Ammon's horn (tissue), 1 donor: ENCODE data around the gene PRKG1.

Source experiments
- DNase-seq: peaks from one replicate; pipeline ENCODE4 v3.0.0-alpha.2; 2016; ENCODE audit warnings: low spot score

The PRKG1 gene

DNA sequence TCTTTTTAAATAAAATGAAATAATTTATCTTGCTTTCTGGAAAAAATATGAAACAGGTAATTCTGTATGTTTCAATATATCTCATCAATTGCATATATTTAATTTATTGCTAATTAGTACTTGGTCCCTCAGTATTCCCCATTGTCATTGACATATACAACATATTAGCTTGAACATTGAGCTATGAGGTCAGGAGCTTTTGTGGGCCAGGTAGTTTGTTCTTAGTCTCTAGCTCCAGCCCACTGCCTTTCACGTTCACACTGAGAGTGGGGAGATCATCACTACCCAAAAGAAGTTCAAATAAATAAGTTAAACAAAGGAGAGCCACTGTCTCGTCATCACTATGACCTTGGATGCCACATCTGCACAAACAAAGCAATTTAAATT lies 1185.1 kb downstream of the PRKG1 start:
- DNase-seq, result no peak

DNA sequence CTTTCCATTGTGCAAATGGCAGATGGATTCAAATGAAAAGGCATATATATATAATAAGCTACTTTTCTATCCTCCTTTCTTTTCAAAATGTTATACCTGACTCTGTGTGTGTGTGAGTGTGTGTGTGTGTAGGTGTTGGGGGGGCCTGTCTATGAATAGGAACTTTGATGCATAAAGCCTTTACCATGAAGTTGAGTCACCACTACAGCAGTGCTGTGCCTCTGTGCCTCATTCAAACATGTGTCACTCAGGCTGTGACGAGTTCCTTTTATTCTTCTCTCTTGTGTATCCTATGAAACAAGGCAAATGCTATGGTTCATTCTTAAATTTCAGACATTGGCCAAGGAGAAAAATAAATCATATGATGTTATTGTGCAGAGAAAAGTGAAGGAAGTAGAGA lies 1187.1 kb downstream of the PRKG1 start:
- no peak for DNase-seq

DNA sequence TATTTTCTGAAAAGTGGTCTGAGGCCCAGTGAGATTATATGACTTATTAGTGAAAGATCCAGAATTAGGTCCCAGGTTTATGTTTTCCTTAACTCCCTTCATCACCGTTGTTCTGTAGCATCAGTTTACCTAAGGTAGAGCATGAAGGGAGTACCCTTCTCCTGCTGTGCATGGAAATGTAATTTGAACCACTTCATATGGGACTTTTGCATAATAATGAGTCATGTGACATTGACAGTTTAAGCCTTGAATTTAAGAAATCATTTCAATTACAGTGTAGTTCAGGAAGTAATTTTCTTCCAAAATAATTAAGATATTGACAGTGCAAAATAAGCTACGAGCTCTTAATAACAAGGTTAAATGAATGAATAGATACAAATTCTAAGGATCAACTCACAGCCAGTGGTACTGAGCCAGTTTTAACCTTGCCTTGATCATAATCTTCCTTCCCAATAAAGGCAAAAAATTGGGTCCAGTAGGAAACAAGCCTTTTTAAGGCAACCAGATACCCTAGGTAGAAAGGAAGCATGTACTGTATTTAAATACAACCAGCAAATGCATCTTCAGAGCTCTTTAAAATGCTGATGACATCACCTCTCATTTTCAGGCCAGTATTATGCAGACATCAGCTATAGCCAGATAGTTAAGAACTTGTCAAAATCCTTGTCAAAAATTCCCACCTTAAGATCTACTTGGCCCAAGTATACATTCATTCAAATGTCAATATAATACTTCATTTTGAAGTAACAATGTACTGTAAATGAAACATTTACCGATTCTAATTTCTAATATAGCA lies 1191.0 kb downstream of the PRKG1 start:
- no peak for DNase-seq

DNA sequence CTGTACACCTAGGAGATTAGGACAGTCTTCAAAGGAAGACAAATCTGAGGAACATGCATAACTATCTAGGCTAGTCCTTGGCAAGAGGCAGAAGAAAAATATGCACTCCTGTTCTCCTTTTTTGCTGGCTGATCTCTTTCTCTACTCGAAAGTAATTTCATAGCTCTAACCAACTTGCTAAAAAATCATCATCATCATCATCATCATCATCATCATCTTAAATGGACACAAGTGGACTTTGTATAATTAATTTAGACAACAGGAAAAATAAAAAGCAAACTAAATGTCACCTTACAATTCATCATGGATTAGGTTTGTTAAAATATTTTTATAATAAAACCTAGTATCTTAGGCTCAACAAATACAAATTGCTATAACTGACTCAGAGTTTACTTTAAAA lies 1192.6 kb downstream of the PRKG1 start:
- DNase-seq, result no peak

DNA sequence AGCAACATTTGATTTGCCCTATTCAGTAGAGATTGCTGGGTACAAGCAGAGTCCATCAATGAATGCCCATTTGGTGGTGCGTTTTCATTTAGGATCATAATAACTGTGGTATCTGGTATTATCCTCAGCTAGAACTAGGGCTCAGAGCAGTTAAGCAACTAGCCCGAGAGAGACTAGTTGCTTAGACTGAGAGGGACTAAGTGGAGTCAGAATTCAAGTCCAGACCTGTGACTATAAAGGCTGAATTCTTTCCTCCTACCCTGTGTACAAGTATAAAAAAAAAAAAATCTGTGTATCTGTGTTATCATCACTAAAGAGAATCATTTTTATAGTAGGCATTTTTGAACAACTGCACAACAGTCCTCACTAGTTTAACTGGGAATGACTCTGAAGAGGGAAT lies 1194.5 kb downstream of the PRKG1 start:
- DNase-seq, result no peak

DNA sequence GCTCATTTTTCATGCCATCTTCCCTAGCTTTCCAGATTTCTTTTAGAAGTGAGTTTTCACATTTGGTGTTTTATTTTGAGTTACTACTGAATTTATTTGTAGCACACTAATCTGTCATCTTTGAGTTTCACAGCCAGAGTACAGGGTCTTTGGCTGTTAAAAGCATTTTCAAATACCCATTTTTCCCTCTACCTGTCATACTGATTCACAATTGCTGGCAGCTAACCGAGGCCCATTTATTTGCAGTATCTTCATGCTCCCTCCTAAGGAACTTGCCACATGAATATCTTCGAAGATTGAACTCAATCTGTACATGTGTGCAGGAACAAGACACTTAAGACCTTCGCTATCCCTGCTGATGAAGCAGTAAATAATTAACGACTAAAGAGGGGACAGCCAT lies 1194.9 kb downstream of the PRKG1 start:
- no peak for DNase-seq

DNA sequence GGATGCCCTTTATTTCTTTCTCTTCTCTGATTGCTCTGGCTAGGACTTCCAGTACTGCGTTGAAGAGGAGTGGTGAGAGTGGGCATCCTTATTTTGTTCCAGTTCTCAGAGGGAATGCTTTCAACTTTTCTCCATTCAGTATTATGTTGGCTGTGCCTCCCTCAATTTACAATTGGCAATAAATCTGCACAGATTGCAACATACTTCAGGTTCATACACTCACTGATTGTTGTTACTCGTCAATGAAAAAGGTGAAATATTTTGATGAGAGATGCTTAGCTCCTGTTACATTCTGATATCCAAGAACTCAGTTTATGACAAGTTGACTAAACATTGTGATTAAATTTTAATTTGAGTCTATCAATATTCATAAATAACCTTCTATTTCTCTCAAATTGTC lies 1201.9 kb downstream of the PRKG1 start:
- DNase-seq, result no peak

DNA sequence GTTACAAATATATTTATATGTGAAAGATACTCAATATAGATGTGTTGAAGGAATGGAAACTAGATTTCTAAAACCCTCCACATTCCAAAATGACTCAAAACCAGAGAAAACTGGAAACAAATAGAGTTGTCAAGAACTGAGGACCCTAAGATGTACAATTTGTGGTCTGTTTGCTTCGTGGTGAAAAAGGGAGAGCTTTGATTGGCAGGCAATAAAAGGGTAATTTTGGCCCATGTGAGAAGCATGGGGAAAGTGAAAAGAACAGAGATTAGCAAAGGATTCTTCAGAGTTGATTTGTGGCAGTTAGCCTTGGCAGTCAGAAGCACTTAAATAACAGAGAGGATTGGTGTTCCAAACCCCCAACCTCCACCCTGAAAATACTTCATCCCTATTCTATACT lies 1202.7 kb downstream of the PRKG1 start:
- no peak for DNase-seq

DNA sequence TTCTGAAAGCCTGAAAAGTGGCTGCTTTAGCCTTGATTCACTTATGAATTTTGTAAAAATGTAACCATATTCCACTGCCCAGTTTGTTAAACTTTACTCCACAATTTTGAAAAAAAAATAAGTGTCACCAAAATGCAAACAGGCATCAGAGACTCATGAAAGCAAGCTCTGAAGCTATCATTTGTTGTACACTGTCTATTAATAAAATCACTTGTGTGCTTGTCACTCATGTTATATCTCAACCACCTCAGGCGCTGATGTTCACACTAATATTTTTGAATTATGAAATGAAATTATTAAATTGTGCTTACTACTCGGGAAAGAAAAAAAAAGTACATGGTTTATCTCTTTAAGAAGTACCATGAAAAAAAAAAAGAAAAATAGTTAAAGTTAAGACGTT lies 1205.3 kb downstream of the PRKG1 start:
- no peak for DNase-seq

DNA sequence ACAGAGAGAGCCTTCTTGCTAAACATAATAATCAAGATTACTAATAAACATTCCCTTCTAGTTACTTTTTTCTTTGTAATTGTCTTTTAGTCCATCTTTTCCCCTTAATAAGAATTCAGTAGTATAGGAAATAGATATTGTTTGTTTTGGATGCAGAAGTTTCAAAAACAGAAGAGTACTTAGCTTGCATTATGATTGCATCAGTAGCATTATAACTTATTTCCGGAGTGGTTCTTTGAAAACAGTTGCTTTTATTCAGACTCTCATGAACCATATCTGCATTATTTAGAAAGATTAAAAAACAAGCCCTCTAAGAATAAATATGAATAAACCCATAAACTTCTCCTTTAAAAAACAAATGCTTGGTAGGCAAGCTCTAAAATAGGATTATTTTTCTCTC lies 1205.8 kb downstream of the PRKG1 start:
- DNase-seq, result no peak

DNA sequence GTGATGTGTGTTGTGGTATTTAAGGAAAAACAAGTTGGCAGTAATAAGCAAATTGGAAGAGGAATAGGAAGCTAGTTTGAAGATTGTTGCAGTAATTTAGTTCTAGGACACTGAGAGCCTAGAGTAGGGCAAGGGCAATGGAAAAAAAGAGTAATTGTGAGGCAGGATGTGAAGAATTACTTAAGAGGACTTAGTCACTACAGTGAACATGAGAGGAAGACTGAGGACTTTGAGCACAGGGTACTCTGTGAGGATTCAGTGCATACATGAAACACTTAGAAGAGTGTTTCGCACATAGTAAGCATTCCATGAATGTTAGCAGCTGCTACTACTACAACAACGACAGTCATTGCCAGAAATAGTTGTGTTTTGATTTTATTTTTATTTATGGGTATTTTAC lies 1208.9 kb downstream of the PRKG1 start:
- no peak for DNase-seq

DNA sequence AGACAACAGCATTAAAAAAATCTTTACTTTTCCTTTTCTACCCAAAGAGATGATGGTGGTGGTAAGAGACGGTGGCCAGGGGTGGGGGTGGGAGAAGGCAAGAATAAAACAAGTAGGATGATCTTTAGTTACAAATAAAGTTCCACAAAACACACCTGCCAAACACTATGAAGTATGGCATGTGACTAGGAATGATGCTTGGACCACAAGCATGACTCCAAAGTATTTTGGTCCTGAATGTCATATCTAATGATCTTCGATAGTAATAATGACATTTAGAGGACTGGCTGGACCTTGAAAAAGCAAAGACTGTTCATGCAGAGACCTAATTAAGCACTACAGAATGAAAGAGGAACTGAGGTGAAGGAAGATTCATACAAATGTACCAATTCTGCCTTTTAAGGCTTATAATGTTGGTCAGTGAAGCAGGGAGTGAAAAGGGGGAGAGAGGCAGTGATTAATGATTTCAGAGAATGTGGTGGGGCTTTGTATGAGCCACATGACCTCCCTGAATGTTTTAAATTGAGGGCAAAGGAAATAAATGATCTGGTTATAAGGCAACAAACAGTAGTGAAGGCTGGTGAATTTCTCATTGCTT lies 1210.2 kb downstream of the PRKG1 start:
- no peak for DNase-seq

DNA sequence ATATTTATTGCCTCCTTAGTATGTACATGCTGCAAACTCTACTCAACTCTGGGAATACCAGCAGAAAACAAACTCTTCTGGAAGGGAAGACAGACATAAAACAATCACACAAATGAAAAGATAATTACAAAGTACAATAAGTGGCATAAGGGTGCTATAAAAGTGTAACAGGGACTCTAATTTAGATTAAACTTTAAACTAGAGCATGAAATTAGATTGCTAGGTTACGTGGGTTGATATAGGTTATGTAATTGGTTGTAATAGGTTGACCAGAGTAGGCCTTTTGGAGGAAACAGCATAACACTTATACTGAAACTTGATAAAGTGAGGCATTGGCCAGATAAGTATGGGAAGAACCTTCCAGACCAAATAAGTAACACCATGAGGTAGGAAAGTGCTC lies 1213.6 kb downstream of the PRKG1 start:
- DNase-seq, result no peak

DNA sequence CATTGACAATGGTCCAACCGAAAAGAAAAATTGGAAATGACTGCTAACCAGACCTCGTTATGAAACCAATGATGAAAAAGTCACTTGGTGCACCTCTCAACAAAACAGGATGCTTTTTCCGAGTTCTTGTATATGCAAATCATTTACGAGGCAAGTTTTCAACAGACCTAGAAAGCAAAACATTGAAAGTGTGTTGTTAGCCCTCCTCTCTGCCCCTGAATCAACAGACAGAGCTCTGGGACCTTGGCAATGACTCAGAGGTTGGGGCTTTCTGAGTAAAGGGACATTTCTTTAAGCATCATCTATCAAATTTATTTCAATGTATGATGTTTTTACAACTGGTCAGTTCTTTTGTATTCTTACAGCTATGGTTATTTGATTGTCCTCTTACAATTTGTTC lies 1223.5 kb downstream of the PRKG1 start:
- no peak for DNase-seq

DNA sequence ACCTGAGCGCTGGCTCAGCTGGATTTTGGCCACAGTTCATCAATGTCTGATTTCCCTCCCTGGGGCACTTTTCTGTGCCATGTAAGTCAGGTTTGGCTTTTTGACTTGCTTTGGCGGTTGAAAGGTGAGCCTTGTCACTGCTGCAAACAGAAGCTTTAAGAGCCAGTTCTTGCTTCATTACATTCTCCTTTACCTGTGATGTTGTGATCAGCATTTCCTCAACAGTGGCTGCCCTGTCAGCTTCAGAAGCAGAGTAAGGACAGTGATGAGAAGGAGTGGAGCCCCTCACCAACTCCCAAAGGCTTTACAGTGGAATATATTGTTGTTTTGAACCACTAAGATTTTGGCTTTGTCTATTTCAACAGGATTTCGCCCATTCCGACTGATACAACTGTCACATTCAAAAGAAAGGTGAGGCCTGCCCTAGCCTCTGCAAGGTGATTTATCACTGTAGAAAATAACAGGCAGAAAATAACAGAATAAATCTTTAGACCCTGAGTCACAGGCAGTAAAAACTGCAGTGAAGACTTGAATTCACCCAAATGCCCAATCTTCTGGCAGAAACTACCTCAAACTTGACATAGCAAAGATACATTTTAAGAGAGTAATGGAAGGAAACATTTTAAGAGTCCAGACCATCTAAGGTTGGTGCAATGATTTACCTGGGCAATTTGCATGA lies 1226.5 kb downstream of the PRKG1 start:
- no peak for DNase-seq

DNA sequence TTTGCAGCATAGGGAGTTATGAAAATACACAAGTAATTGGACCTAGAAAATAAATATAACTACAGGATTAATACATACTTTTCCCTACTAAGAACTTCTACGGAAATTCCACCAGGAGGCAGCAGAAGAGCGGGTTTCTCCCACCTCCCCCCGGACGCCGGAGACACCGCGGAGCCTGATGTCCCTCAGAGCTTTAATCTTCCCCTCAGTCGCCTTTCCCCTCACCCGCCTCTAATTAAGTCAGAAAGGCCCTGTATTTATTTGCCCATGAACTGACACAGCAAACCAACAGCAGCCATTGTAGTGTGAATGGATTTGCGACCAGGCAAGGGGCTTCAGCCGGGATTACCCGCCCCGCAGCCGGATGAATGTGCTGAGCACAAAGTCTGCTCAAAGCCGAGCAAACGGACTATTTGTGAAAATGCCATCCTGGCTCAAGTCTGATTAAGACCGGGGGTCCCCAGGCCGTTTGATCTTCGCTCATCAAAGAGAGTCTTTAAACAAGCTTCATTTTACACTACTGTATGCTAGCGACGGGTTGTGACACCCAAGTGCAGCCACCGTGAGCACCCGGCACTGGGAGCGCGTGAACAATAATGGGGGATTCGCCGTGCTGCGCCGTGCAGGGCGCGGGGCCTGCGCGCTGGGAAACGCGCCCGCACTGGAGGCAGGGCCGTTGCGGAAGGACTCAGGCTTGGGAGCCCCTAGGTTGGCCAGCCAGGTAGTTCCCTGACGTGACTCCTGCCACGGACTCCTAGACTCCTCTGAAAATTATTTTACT lies 1234.2 kb downstream of the PRKG1 start:
- peak; percentile 88 for DNase-seq

DNA sequence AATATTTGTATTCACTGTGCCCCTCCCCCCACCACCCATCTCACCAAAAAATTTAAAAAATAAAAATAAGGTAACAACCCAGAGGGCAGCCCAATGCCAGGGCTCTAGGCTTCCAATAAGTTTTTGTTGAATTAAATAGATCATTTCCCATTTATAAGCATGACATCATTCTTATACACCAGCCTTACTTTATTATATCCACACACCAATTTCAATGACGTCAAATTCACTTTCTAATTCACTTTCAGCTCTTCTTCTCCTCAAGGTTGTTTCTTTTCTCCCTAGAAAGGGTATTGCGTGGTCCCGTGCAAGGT lies 1238.6 kb downstream of the PRKG1 start:
- DNase-seq, result no peak

DNA sequence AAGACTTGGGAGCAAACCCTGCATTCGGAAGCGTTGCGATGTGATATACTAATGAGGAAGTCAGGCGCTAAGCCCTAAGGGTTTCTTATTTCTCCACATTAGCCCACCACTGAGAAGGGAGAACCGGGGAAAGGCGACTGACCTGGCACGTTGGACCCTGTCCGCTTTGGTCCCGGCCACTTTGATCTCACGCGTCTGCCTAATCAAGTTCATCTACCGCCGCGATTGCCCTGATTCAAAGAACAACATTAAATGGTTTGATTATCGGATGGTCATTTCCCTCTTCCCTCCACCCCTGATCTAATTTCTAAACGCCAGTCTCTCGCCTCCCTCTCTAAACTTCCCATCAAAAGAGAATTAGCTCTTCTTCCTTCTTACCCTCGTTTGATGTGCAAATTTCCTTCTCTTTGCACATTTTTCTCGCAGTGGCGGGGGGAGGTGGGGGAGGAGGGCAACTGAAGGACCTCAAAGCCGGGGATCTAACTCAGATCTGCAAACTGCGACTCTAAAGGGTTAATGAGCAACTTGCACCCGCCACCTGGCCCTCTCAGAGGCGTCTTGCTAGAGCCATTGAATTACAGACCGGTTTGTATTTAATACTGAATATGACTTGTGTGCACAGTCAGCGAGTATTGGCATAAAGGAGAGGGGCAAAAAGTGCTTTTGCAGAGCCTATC lies 1239.1 kb downstream of the PRKG1 start:
- DNase-seq, result no peak

DNA sequence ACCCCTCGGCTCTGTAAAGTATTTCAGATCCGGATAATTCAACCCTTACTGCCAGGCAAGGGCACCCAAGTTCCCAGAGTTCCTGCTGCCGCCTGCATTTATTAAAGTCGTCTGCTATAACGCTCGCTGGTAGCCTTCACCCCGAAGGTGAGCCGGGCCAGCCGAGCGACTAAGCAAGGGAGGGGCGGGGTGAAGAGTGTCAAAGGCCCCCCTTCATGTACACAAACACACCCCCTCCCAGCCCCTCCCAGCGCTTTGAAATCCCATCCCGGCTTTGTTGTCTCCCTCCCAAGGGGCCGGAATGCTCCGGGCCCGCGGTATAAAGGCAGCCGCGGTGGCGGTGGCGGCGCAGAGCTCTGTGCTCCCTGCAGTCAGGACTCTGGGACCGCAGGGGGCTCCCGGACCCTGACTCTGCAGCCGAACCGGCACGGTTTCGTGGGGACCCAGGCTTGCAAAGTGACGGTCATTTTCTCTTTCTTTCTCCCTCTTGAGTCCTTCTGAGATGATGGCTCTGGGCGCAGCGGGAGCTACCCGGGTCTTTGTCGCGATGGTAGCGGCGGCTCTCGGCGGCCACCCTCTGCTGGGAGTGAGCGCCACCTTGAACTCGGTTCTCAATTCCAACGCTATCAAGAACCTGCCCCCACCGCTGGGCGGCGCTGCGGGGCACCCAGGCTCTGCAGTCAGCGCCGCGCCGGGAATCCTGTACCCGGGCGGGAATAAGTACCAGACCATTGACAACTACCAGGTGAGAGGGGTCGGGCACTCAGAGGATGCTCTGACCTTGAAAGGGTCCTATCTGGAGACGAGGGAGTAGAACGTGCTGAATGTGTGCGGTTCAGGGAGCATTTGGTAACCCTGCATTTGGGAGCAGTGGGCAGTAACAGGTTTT lies 1239.9 kb downstream of the PRKG1 start, which contains the start of gene DKK1:
Gene DKK1 (plus strand): TSS at position 349 of the 889 bp plus-strand sequence. CDS start 154 bp downstream, at position 503.
- DNase-seq, result peak; percentile 60

DNA sequence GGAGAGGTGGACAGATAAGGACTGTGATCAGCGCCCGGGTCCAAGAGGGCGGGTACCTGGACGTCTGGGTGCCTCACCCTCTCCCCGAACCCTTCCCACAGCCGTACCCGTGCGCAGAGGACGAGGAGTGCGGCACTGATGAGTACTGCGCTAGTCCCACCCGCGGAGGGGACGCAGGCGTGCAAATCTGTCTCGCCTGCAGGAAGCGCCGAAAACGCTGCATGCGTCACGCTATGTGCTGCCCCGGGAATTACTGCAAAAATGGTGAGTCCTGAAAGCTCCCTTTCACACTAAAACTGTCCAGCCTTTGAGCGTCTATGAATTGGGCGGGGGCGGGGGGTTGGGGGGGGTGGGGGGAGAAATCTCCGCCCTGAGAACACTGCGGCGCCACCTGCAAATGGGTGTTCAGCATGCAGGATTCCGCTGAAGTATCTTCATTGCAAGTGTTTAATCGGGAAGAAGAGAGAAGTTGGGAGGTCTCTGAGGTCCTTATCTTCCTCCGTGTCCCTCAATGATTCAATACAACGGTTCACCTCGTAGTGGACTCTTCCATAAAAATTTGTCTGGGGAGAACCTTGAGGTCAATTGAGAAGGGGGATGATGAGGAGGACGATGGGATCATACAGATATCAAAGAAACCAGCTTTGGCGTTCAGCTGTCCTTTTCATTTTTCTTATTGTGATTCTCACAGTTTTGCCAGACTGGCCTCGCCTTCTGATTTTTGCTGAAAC lies 1240.7 kb downstream of the PRKG1 start:
- peak; percentile 28 for DNase-seq
